ENCODE data around the gene FGD4.

FGD4 gene

GRCh38 chr12:32615441-32615840, 216.1 kb downstream of the FGD4 start:
- Histone ChIP-seq H2BK5ac (ENCODE audit: low read depth, low read length, poor library complexity, severe bottlenecking) (no peak overlapping the region), H3K4me2 (ENCODE audit: low read length, poor library complexity, severe bottlenecking) (no peak overlapping the region), H2AK5ac (ENCODE audit: low read length, severe bottlenecking) (no peak overlapping the region), H2BK12ac (ENCODE audit: low read length in 2 of 2) (no peak overlapping the region), H3K27ac (ENCODE audit: low read length, poor library complexity, severe bottlenecking) (no peak overlapping the region), H3K27me3 (ENCODE audit: control insufficient read depth in 1 of 2, insufficient read depth in 1 of 2, low read length in 2 of 2) (no peaks in the 10 kb centered on the region), H3K4me3 (ENCODE audit: insufficient read depth in 1 of 2, low read depth in 1 of 2, low read length in 2 of 2) (no peak overlapping the region), H3K4ac (ENCODE audit: low read depth in 1 of 2, low read length in 2 of 2) (no peak overlapping the region), H3K4me1 (ENCODE audit: control insufficient read depth, insufficient read depth, low read depth, low read length) (peaks cover 2% of the 10 kb centered on the region), H2BK120ac (ENCODE audit: low read depth, low read length) (no peak overlapping the region), H3K14ac (ENCODE audit: low read length in 2 of 2) (no peak overlapping the region), H3K9ac (ENCODE audit: low read length) (no peak overlapping the region), H4K91ac (ENCODE audit: low read length) (no peak overlapping the region), H2BK15ac (ENCODE audit: low read depth, poor library complexity, severe bottlenecking) (no peak overlapping the region), H4K8ac (ENCODE audit: low read length) (no peak overlapping the region), H3K23ac (ENCODE audit: low read length in 2 of 2) (no peak overlapping the region), H3K9me3 (ENCODE audit: control insufficient read depth, low read length) (no peaks in the 10 kb centered on the region), H3K18ac (ENCODE audit: low read depth in 1 of 2, low read length in 2 of 2) (no peak overlapping the region), H3K36me3 (ENCODE audit: control insufficient read depth in 1 of 2, insufficient read depth in 2 of 2, low read depth in 1 of 2, low read length in 2 of 2) (peaks cover 13 to 28% of the 10 kb centered on the region in 2 experiments), H2AFZ (ENCODE audit: low read depth, low read length) (no peak overlapping the region), H3K79me1 (replicated peaks; ENCODE audit: low read length, poor library complexity, severe bottlenecking) (peaks cover 4% of the 10 kb centered on the region)
- no peak for DNase-seq
- 72% methylated on average over 6 of the region's 6 CpGs for WGBS

- Histone ChIP-seq H2BK120ac (ENCODE audit: low read depth, low read length) (no peak overlapping the region), H3K36me3 (ENCODE audit: control insufficient read depth in 1 of 2, insufficient read depth in 2 of 2, low read depth in 1 of 2, low read length in 2 of 2) (peaks cover 7 to 25% of the 10 kb centered on the region in 2 experiments), H4K91ac (ENCODE audit: low read length) (no peak overlapping the region), H2BK15ac (ENCODE audit: low read depth, poor library complexity, severe bottlenecking) (no peak overlapping the region), H2AFZ (ENCODE audit: low read depth, low read length) (no peak overlapping the region), H3K4me3 (ENCODE audit: insufficient read depth in 1 of 2, low read depth in 1 of 2, low read length in 2 of 2) (no peak overlapping the region), H3K27ac (ENCODE audit: low read length, poor library complexity, severe bottlenecking) (no peak overlapping the region), H3K4ac (ENCODE audit: low read depth in 1 of 2, low read length in 2 of 2) (no peak overlapping the region), H2AK5ac (ENCODE audit: low read length, severe bottlenecking) (no peak overlapping the region), H3K18ac (ENCODE audit: low read depth in 1 of 2, low read length in 2 of 2) (no peak overlapping the region), H2BK12ac (ENCODE audit: low read length in 2 of 2) (no peak overlapping the region), H3K9me3 (ENCODE audit: control insufficient read depth, low read length) (no peaks in the 10 kb centered on the region), H3K9ac (ENCODE audit: low read length) (no peak overlapping the region), H2BK5ac (ENCODE audit: low read depth, low read length, poor library complexity, severe bottlenecking) (no peak overlapping the region), H3K79me1 (replicated peaks; ENCODE audit: low read length, poor library complexity, severe bottlenecking) (peaks cover 5% of the 10 kb centered on the region), H3K14ac (ENCODE audit: low read length in 2 of 2) (no peak overlapping the region), H3K4me2 (ENCODE audit: low read length, poor library complexity, severe bottlenecking) (no peak overlapping the region), H3K4me1 (ENCODE audit: control insufficient read depth, insufficient read depth, low read depth, low read length) (no peaks in the 10 kb centered on the region), H3K27me3 (ENCODE audit: control insufficient read depth in 1 of 2, insufficient read depth in 1 of 2, low read length in 2 of 2) (no peaks in the 10 kb centered on the region), H4K8ac (ENCODE audit: low read length) (no peak overlapping the region), H3K23ac (ENCODE audit: low read length in 2 of 2) (no peak overlapping the region)
- DNase-seq = no peak
- WGBS = 100% methylated on average over 1 of the region's 4 CpGs
Measured at GRCh38 chr12:32617534-32617933, 218.2 kb downstream of the FGD4 start.

GRCh38 chr12:32618115-32618514, 218.8 kb downstream of the FGD4 start:
- H3K4me2 ChIP-seq (ENCODE audit: low read length, poor library complexity, severe bottlenecking) = no peak overlapping the region
- no peak for DNase-seq
- peaks cover 7 to 21% of the 10 kb centered on the region in 2 experiments for H3K36me3 ChIP-seq (ENCODE audit: control insufficient read depth in 1 of 2, insufficient read depth in 2 of 2, low read depth in 1 of 2, low read length in 2 of 2)
- no peak overlapping the region for H3K23ac ChIP-seq (ENCODE audit: low read length in 2 of 2)
- H3K14ac ChIP-seq (ENCODE audit: low read length in 2 of 2) = no peak overlapping the region
- peaks cover 5% of the 10 kb centered on the region for H3K79me1 ChIP-seq (replicated peaks; ENCODE audit: low read length, poor library complexity, severe bottlenecking)
- no peak overlapping the region for H3K4me3 ChIP-seq (ENCODE audit: insufficient read depth in 1 of 2, low read depth in 1 of 2, low read length in 2 of 2)
- H4K8ac ChIP-seq (ENCODE audit: low read length) = no peak overlapping the region
- H3K9me3 ChIP-seq (ENCODE audit: control insufficient read depth, low read length) = no peaks in the 10 kb centered on the region
- H2BK5ac ChIP-seq (ENCODE audit: low read depth, low read length, poor library complexity, severe bottlenecking) = no peak overlapping the region
- H2AFZ ChIP-seq (ENCODE audit: low read depth, low read length) = no peak overlapping the region
- no peak overlapping the region for H2BK15ac ChIP-seq (ENCODE audit: low read depth, poor library complexity, severe bottlenecking)
- no peaks in the 10 kb centered on the region for H3K27me3 ChIP-seq (ENCODE audit: control insufficient read depth in 1 of 2, insufficient read depth in 1 of 2, low read length in 2 of 2)
- H3K18ac ChIP-seq (ENCODE audit: low read depth in 1 of 2, low read length in 2 of 2) = no peak overlapping the region
- H3K27ac ChIP-seq (ENCODE audit: low read length, poor library complexity, severe bottlenecking) = no peak overlapping the region
- 67% methylated on average over 2 of the region's 3 CpGs for WGBS
- no peak overlapping the region for H4K91ac ChIP-seq (ENCODE audit: low read length)
- H2BK12ac ChIP-seq (ENCODE audit: low read length in 2 of 2) = no peak overlapping the region
- no peak overlapping the region for H3K4ac ChIP-seq (ENCODE audit: low read depth in 1 of 2, low read length in 2 of 2)
- no peaks in the 10 kb centered on the region for H3K4me1 ChIP-seq (ENCODE audit: control insufficient read depth, insufficient read depth, low read depth, low read length)
- H3K9ac ChIP-seq (ENCODE audit: low read length) = no peak overlapping the region
- no peak overlapping the region for H2AK5ac ChIP-seq (ENCODE audit: low read length, severe bottlenecking)
- no peak overlapping the region for H2BK120ac ChIP-seq (ENCODE audit: low read depth, low read length)

- H3K9me3 ChIP-seq (ENCODE audit: control insufficient read depth, low read length) = no peaks in the 10 kb centered on the region
- WGBS = 96% methylated on average over 4 of the region's 4 CpGs
- peaks cover 6% of the 10 kb centered on the region for H3K79me1 ChIP-seq (replicated peaks; ENCODE audit: low read length, poor library complexity, severe bottlenecking)
- no peaks in the 10 kb centered on the region for H3K27me3 ChIP-seq (ENCODE audit: control insufficient read depth in 1 of 2, insufficient read depth in 1 of 2, low read length in 2 of 2)
- no peak overlapping the region for H2AK5ac ChIP-seq (ENCODE audit: low read length, severe bottlenecking)
- H2BK120ac ChIP-seq (ENCODE audit: low read depth, low read length) = no peak overlapping the region
- H2BK12ac ChIP-seq (ENCODE audit: low read length in 2 of 2) = no peak overlapping the region
- no peak overlapping the region for H3K18ac ChIP-seq (ENCODE audit: low read depth in 1 of 2, low read length in 2 of 2)
- no peak overlapping the region for H3K4me3 ChIP-seq (ENCODE audit: insufficient read depth in 1 of 2, low read depth in 1 of 2, low read length in 2 of 2)
- H4K91ac ChIP-seq (ENCODE audit: low read length) = no peak overlapping the region
- H3K9ac ChIP-seq (ENCODE audit: low read length) = no peak overlapping the region
- no peak overlapping the region for H3K14ac ChIP-seq (ENCODE audit: low read length in 2 of 2)
- H3K4ac ChIP-seq (ENCODE audit: low read depth in 1 of 2, low read length in 2 of 2) = no peak overlapping the region
- no peak overlapping the region for H2BK5ac ChIP-seq (ENCODE audit: low read depth, low read length, poor library complexity, severe bottlenecking)
- H3K4me2 ChIP-seq (ENCODE audit: low read length, poor library complexity, severe bottlenecking) = no peak overlapping the region
- H2AFZ ChIP-seq (ENCODE audit: low read depth, low read length) = no peak overlapping the region
- H4K8ac ChIP-seq (ENCODE audit: low read length) = no peak overlapping the region
- no peaks in the 10 kb centered on the region for H3K4me1 ChIP-seq (ENCODE audit: control insufficient read depth, insufficient read depth, low read depth, low read length)
- H3K23ac ChIP-seq (ENCODE audit: low read length in 2 of 2) = no peak overlapping the region
- peaks cover 19 to 38% of the 10 kb centered on the region in 2 experiments for H3K36me3 ChIP-seq (ENCODE audit: control insufficient read depth in 1 of 2, insufficient read depth in 2 of 2, low read depth in 1 of 2, low read length in 2 of 2)
- no peak for DNase-seq
- no peak overlapping the region for H3K27ac ChIP-seq (ENCODE audit: low read length, poor library complexity, severe bottlenecking)
- H2BK15ac ChIP-seq (ENCODE audit: low read depth, poor library complexity, severe bottlenecking) = no peak overlapping the region
Measured at GRCh38 chr12:32627976-32628375, 228.6 kb downstream of the FGD4 start.
